Activated CD8-positive, alpha-beta memory T cell treated with anti-CD3 and anti-CD28 coated beads, Interleukin-2, amount 50 U/mL, for 24 hours (primary cell): ENCODE data around the gene SLC15A5.

Experiments
- DNase-seq: peaks from one replicate; pipeline ENCODE4 v3.0.0-alpha.2; 2020; ENCODE audit errors: extremely low read depth

SLC15A5 gene

GRCh38 chr12:16260206-16260605 lies 17.3 kb downstream of the SLC15A5 start:
- no peak for DNase-seq

GRCh38 chr12:16258963-16259362 lies 18.5 kb downstream of the SLC15A5 start:
- DNase-seq, result no peak

GRCh38 chr12:16246264-16246663 lies 31.2 kb downstream of the SLC15A5 start:
- DNase-seq, result no peak

GRCh38 chr12:16245209-16245608 lies 32.3 kb downstream of the SLC15A5 start:
- no peak for DNase-seq

GRCh38 chr12:16243487-16244412 lies 33.7 kb downstream of the SLC15A5 start:
- DNase-seq, result no peak

GRCh38 chr12:16241346-16241745 lies 36.1 kb downstream of the SLC15A5 start:
- DNase-seq, result no peak

- no peak for DNase-seq
Measured at GRCh38 chr12:16238661-16239060, 38.8 kb downstream of the SLC15A5 start.

GRCh38 chr12:16229676-16230075 lies 47.8 kb downstream of the SLC15A5 start:
- no peak for DNase-seq

- no peak for DNase-seq
Measured at GRCh38 chr12:16228067-16228466, 49.4 kb downstream of the SLC15A5 start.

- no peak for DNase-seq
Measured at GRCh38 chr12:16225692-16226091, 51.8 kb downstream of the SLC15A5 start.

- no peak for DNase-seq
Measured at GRCh38 chr12:16224196-16224595, 53.3 kb downstream of the SLC15A5 start.

GRCh38 chr12:16221776-16222175 lies 55.7 kb downstream of the SLC15A5 start:
- no peak for DNase-seq

GRCh38 chr12:16220120-16220519 lies 57.4 kb downstream of the SLC15A5 start:
- no peak for DNase-seq

GRCh38 chr12:16218934-16219751 lies 58.3 kb downstream of the SLC15A5 start:
- no peak for DNase-seq

- no peak for DNase-seq
Measured at GRCh38 chr12:16218234-16218633, 59.3 kb downstream of the SLC15A5 start.

- no peak for DNase-seq
Measured at GRCh38 chr12:16211731-16212130, 65.8 kb downstream of the SLC15A5 start.

GRCh38 chr12:16198884-16199283 lies 78.6 kb downstream of the SLC15A5 start:
- no peak for DNase-seq

GRCh38 chr12:16197600-16197999 lies 79.9 kb downstream of the SLC15A5 start:
- DNase-seq, result no peak

- no peak for DNase-seq
Measured at GRCh38 chr12:16189849-16190248, 87.6 kb downstream of the SLC15A5 start.

GRCh38 chr12:16187660-16188059 lies 89.8 kb downstream of the SLC15A5 start:
- DNase-seq, result no peak

GRCh38 chr12:16184681-16185080 lies 92.8 kb downstream of the SLC15A5 start:
- no peak for DNase-seq

- no peak for DNase-seq
Measured at GRCh38 chr12:16183541-16183940, 93.9 kb downstream of the SLC15A5 start.

- no peak for DNase-seq
Measured at GRCh38 chr12:16175840-16176239, 101.6 kb downstream of the SLC15A5 start.
